ENCODE data around the gene POLDIP3. TPM values are rescaled to one million over a fixed set of nuclear protein-coding genes. Genes with fewer than 3 reads are reported as not detected.
"Not testable (repeated sequence)": the region's sequence is repeated elsewhere in the genome, so short reads cannot be mapped to it uniquely, and the experiment has no call there.

Gene POLDIP3
- total RNA-seq, 1 donor from 2014 or later = 34.9 TPM

- intact Hi-C loops (cut with DNase I); DNase-seq (ENCODE audit: low spot score): not testable (repeated sequence)
These were observed 44.1 kb downstream of the POLDIP3 start for GRCh38 chr22:42570580-42570979.

GRCh38 chr22:42567950-42568349 is 46.7 kb downstream of the POLDIP3 start:
- intact Hi-C loops (cut with DNase I); DNase-seq (ENCODE audit: low spot score): not testable (repeated sequence)

DNA sequence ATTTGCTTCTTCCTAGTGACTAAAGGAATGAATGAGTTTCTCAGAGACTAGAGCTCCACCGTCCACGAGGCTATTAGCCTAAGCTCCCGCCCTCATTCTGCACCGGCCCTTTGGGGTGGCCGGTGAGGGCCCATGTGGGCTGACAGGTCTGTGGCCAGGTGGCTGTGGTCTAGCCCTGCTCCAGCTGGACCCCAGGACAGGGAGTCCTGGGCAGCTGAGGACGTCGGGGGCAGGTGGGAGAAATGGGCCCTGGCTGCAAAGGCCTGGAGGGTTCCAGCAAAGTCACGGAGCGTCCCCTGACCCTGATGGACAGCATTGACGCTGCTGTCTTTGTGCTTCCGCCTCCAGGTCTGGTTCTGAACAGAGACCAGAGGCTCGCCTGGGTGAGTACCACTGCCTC is 48.7 kb downstream of the POLDIP3 start:
- no peak for DNase-seq (ENCODE audit: low spot score)
- intact Hi-C loops (cut with DNase I) = no loop called here

- intact Hi-C loops (cut with DNase I) = no loop called here
- DNase-seq (ENCODE audit: low spot score) = no peak
These were observed 50.0 kb downstream of the POLDIP3 start for GRCh38 chr22:42564699-42565098.

DNA sequence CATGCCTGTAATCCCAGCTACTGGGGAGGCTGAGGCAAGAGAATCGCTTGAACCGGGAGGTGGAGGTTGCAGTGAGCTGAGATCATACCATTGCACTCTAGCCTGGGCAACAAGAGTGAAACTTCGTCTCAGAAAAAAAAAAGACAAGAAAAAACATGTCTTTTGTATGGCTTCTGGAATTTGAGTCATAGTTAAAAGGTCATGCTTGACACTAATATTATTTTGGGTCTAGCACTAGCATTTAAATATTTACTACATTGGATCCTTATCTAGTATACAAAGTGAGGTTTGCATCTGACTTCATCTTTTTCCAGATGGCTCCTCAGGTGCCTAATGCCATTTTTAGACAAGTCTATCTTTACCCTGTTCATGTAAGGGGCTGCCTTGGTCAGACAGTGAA is 50.7 kb downstream of the POLDIP3 start:
- intact Hi-C loops (cut with DNase I); DNase-seq (ENCODE audit: low spot score): not testable (repeated sequence)

DNA sequence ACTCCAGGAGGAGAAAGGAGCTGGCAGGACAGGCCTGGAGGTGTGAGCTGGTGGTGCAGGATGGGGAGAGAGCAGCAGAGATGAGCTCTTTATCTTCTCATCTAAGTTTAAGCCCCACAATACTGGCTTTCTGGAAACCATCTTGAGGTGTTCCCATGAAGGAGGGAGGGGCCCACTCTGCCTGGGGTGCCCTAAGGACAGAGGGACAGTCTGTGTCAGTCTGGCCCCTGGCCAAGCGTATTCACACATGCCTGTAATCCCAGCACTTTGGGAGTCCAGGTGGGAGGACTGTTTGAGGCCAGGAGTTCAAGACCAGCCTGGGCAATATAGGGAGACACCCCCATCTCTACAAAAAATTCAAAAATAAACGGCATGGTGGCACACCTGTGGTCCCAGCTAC is 52.0 kb downstream of the POLDIP3 start:
- intact Hi-C loops (cut with DNase I) = no loop called here
- DNase-seq (ENCODE audit: low spot score) = no peak

DNA sequence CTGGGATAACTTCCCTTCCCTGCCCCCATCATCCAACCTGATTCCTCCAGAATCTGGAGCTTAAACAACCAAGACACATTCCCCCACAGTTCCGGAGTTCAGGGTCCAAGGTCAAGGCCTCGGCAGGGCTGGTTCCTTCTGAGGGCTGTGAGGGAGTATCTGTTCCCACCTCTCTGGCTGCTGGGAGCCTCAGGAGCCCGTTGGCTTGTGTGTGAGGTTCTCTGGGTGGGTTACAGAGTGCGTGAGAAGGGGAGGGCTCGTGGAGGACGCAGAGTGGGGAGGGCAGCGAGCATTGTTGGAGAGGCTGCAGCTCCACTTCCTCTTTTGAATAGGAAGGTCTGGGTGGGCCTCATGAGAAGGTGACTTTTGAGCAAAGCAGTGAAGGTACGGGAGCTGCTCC is 52.4 kb downstream of the POLDIP3 start:
- intact Hi-C loops (cut with DNase I) = no loop called here
- no peak for DNase-seq (ENCODE audit: low spot score)

DNA sequence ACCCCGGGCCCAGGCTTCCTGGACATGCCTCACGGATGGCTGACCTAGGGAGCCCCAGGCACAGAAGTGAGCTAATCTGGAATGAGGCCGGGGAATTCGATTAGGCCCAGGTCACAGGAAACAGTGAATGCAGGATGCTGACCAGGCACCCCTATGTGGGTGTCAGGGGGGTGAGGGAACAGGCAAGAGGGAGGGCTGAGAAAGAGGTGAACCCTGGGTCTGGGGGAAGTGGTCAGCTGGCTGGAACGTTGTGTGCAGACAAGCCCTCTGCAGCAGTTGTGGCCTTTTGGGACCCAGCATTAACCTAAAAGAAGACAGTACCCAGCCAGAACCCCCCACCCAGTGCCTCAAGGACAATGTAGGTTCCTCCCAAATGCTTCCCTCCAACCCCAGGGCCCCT is 52.8 kb downstream of the POLDIP3 start:
- no peak for DNase-seq (ENCODE audit: low spot score)

GRCh38 chr22:42560781-42561180 is 53.9 kb downstream of the POLDIP3 start:
- intact Hi-C loops (cut with DNase I) = no loop called here
- no peak for DNase-seq (ENCODE audit: low spot score)

More for the DNA sequence above, 52.8 kb downstream of the POLDIP3 start:
- intact Hi-C loops (cut with DNase I) = no loop called here

GRCh38 chr22:42560381-42560780 is 54.3 kb downstream of the POLDIP3 start:
- intact Hi-C loops (cut with DNase I) = no loop called here
- no peak for DNase-seq (ENCODE audit: low spot score)

DNA sequence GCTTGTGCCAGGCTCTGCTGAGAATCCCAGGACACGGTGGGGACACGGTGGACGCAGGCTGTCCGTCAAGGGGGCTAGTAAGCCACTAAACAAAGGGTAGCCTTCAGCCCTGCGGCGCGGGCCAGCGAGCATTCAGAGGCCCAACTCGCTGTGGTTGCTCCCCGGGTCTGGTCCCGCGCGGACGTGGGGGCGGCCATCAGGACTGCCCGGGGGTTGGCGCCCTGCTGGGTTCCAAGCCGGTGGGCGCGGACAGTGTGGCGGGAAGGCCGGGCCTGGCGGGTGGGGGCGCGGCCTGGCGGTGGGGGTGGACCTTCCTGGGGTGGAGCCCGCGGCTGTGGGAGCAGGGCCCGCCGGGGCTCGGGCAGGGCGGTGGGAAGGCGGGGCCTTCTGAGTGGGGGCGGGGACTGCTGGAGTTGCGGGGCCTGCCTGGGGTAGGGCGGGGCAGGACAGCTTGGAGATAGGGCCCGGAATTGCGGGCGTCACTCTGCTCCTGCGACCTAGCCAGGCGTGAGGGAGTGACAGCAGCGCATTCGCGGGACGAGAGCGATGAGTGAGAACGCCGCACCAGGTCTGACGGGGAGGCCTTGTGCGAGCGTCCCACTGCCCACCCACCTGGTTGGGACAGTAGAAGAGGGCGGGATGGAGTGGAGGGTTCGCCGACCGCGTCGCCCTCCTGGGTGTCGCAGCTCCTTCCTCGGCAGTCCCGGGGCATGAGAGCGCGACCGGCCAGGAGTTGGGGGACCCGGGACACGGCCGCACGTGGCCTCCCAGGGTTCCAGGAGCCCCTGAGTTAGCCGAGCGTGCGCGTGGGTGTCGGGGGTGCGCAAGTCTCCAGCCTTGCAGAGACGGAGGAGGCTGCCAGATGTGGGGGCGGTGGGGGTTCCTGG is 61.0 kb downstream of the POLDIP3 start, which contains the start of gene SERHL2:
SERHL2 (plus strand) TSS at position 482 of the 887 bp plus-strand sequence; CDS start at position 547, 65 bp downstream.
- intact Hi-C loops (cut with DNase I) = no loop called here
- DNase-seq (ENCODE audit: low spot score) = peak; percentile 93

DNA sequence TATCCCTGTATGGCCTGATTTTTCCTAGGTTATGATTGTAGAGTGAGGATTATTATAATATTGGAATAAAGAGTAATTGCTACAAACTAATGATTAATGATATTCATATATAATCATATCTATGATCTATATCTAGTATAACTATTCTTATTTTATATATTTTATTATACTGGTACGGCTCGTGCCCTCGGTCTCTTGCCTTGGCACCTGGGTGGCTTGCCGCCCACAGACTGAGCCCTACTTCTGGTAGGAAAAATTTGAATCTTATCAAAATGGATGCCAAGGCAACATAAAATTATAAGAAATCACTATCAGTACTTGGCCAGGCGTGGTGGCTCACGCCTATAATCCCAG is 62.4 kb downstream of the POLDIP3 start:
- intact Hi-C loops (cut with DNase I); DNase-seq (ENCODE audit: low spot score): not testable (repeated sequence)

DNA sequence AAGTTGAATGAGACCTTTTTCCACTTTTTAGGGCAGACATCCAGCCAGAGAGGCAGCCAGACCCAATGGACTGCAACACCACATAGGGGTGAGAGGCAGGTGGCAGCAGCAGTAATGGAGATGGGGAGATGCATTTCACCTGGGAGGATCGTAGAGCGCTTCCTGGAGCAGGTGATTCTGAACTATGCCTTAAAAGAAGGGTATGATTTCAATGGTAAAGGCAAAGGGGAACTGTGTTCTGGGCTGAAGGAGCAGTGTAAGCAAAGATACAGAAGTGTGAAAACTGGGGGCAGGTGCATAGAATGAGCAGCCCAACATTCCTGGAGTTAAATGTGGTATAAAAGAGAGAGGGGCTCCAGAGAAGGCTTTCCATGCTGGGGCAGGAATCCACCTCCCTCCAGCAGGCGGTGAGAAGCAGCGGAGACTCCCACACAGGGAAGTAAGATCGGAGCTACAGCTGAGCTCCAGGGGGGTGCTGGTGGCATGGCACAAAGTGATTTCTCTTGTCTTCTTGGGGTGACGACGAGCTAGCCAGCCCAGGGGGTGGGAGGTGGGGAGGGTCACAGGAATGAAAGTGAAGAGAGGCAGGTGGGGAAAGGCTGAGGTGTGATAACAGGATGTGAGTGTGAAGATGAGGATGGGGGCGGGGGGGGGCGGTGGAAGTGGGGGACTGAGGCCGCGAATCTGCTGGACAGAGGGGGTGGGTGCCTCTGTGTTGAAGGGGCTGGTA is 65.2 kb downstream of the POLDIP3 start:
- intact Hi-C loops (cut with DNase I) = no loop called here
- DNase-seq (ENCODE audit: low spot score) = no peak

DNA sequence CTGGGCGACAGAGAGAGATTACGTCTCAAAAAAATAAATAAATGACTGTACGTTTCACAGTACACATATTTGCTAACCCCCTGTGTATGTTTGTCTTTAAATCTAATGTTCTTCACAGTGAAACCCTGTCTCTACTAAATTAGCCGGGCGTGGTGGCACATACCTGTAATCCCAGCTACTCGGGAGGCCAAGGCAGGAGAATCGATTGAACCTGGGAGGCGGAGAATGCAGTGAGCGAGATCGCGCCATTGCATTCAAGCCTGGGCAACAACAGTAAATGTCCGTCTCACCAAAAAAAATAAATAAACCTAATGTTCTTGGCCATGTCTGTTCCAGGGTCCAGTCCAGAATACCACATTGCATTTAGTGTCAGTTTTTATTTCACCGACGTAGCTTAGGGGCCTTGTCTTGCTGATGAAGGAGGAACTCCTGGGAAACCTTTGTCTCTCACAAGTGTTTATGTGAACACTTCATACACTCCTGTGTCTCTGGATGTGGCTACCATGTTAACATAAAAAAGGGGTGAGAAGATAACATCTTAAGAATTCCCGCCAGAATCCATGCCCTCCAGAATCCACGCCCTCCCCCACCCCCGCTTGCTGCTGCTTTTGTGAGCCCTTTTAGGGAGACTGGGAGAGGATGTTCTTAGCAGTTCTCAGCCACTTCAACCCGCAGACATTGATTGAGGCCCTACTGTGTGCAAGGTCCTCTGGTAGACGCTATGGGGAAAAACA is 65.9 kb downstream of the POLDIP3 start:
- DNase-seq (ENCODE audit: low spot score) = no peak
- intact Hi-C loops (cut with DNase I) = no loop called here

- DNase-seq (ENCODE audit: low spot score); intact Hi-C loops (cut with DNase I): not testable (repeated sequence)
These were observed 66.6 kb downstream of the POLDIP3 start for GRCh38 chr22:42548126-42548525.

DNA sequence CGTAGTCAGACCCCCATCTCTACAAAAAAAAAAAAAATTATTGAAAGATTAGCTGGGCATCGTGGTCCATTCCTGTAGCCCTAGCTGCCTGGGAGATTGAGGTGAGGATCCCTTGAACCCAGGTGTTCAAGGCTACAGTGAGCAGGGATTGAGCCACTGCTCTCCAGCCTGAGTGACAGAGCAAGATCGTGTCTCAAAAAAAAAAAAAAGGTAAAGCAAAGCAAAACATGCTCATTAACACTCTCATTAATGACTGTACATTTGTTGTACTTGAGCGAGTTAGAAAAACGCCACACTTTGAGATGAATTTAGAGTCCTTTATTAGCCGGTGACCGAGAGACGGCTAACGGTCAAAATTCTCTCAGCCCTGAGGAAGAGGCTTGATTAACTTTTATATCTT is 67.1 kb downstream of the POLDIP3 start:
- no peak for DNase-seq (ENCODE audit: low spot score)
- intact Hi-C loops (cut with DNase I) = no loop called here

DNA sequence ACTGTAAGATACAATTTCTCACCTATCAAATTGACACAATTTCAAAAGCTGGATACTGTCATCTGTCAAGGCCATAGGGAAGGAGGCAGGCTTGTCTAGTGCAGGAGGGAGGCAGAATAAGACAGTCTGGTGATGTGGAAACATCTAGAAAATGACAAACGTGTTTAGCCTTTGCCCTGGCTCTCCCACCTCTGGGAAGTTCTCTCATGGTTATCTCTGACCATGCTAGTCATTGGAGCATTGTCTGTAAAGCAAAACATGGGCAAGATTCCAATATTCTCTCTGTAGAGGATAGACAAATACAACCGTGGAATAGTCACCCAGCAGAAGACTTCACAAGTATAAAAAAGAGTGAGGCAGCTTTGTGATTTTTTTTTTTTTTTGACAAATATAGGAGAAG is 70.0 kb downstream of the POLDIP3 start:
- intact Hi-C loops (cut with DNase I) = no loop called here
- DNase-seq (ENCODE audit: low spot score) = no peak

DNA sequence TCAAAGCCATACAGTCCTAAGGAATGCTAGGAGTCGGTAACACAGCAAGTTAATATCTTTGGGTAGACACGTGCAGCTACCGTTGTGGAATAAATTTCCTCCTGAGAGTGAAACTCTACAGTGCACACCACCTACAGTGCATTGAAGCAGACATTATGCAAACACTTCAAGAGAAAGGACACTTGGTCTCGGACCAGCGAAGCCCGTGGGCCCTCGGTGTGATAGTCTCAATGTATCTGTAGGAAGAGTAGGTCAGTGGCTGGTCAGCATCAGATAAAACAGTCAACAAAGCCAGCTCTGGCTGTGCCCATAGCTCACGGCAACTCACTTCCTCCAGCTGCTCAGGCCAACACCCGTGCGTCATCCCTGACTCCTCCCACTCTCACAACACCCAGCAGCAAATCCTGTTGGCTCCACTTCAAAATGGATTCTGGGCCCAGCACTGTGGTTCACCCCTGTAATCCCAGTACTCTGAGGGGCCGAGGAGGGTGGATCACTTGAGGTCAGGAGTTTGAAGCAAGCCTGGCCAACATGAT is 75.4 kb downstream of the POLDIP3 start:
- intact Hi-C loops (cut with DNase I); DNase-seq (ENCODE audit: low spot score): not testable (repeated sequence)

- intact Hi-C loops (cut with DNase I); DNase-seq (ENCODE audit: low spot score): not testable (repeated sequence)
These were observed 77.4 kb downstream of the POLDIP3 start for GRCh38 chr22:42537199-42537831.
